HG03066 (cell line): ENCODE results near the gene RAMP3.

Experiments
- ATAC-seq: cut with Tn5 transposase; IDR thresholded peaks from one replicate; pipeline ENCODE4 v1.9.1; 2021; ENCODE audit warnings: low read depth; ENCODE audit not compliant: unreplicated experiment

Gene RAMP3

DNA sequence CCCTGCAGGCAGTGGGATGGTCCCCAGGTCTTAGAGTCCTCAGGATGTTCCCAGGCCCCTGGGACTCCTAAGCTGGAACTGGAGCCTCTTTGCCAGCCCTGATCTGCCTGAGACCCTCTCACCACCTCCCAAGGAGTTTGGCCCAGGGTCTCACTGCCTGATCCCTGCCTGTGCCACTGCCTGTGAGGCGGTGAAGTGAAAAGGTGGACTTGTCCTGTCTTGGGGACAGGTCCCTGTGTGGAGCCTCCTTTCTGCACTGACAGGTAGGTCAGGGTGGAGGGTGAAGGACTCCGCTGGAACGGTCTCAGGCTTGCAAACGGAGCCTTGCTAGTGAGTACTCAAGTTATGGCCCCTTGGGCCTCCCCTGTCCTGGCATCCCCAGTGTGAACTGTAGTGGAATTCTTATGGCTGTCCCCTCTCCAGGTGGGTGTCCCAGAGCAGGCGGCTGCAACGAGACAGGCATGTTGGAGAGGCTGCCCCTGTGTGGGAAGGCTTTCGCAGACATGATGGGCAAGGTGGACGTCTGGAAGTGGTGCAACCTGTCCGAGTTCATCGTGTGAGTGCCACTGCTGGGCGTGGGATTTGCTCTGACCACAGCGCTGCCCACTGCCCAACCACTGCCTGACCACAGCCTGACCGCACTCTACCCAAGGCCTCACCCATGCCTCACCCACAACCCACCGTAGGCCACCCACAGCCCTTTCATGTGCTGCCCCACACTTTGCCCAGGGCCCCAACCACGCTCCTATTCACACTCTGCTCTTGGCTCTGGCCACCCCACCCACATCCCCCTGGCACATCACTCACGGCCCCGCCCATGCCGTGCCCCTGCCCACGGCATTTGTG lies 19.5 kb downstream of the RAMP3 start:
- ATAC-seq = no peak

DNA sequence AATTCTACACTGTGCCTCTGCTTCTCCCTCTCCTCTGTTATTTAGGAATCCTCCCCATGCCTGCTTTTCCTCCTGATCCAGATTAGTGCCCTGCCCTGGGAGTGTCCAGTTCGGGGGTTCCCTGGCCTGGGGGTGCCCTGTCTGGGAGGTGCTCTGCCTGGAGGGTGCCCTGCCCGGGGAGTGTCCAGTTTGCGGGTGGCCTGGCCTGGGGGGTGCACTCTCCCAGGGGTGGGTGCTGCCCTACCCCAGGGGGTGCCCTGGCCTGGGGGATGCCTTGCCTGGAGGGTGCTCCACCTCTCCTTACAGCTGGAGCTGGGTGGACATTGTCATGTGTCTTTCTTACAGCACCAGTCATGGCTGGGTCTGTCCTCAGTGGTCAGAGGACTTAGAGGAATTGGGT lies 20.2 kb downstream of the RAMP3 start:
- ATAC-seq = no peak

DNA sequence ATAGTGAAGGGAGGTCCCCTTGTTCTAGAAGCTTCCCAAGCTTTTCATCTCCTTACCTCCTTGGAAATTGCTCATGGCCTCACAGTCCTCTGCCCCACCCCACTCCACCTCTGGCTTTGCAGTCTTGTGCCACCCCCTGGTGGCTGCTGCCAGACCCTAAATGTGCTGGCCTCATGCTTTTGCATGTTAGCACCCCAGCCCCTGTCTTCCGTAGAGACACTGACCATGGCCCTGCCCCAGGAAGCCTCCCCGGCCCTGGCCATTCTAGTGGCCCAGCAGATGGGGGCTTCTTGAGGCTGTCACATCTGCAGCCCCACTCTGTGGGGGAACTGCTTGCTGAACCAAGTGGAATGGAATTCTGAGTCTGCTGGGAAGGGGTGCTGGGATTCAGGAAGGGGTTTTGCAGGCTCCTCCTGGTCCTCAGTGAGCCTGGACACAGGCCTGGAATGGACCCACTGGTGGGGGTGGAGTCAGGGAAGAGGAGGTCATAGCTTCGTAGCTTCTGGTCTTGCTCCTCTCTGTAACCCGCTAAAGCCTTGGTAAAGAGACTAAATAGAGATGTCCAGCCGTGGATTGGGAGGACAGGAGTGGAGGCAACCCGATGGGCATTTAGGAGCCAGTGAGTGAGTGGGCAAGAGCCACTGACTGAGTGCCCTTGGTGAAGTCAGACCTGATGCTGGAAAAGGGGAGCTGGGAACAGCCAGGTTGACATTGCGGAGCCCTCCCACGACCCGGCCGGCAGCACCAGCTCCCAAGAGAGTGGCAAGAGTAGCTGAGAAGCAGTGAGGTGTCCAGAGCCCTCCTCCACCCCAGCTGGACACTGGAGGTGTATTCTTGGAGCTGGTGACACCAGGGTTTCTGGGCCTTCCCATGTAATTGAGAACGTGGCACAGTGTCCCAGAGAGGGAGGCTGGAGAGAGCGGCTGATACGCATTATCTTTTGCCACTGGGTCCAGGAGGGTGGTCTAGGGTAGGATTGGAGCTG lies 20.9 kb downstream of the RAMP3 start:
- no peak for ATAC-seq

- no peak for ATAC-seq
Measured at GRCh38 chr7:45179666-45180065, 22.1 kb downstream of the RAMP3 start.

GRCh38 chr7:45180084-45180986 lies 22.7 kb downstream of the RAMP3 start:
- ATAC-seq = no peak

GRCh38 chr7:45181286-45181960 lies 23.8 kb downstream of the RAMP3 start:
- ATAC-seq = no peak

- no peak for ATAC-seq
Measured at GRCh38 chr7:45181991-45182855, 24.6 kb downstream of the RAMP3 start.

- no peak for ATAC-seq
Measured at GRCh38 chr7:45182856-45183710, 25.5 kb downstream of the RAMP3 start.

GRCh38 chr7:45183711-45184210 lies 26.2 kb downstream of the RAMP3 start:
- ATAC-seq = no peak

GRCh38 chr7:45184326-45185027 lies 26.9 kb downstream of the RAMP3 start:
- ATAC-seq = no peak

- no peak for ATAC-seq
Measured at GRCh38 chr7:45185028-45185863, 27.7 kb downstream of the RAMP3 start.

GRCh38 chr7:45185864-45186250 lies 28.3 kb downstream of the RAMP3 start:
- no peak for ATAC-seq

DNA sequence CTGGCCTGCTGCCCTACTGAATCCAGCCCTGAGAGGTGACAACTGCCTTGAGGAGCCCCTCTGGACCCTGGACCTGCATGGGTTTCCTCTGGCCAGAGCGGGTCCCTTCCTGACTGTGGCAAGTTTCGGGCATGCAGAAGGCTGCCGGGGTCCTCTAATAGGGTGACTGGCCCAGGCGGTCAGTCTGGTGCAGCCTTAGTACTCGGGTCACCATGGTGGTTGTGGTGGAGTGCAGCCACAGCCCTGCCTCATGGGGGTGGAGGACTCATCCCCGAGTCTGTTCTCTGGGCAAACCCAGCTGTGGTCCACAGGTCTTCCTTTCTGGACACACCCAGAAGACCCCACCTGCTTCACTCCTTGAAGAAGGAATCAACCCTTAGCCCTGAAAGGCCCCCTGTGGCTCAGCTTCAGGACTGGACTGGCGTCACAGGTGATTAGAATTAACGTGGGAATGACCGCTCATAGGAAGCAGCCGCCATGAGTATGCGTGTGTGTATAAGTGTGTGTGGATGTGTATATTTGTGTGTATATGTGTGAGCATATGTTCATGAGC lies 28.7 kb downstream of the RAMP3 start:
- ATAC-seq = no peak

- no peak for ATAC-seq
Measured at GRCh38 chr7:45187089-45187945, 29.7 kb downstream of the RAMP3 start.

DNA sequence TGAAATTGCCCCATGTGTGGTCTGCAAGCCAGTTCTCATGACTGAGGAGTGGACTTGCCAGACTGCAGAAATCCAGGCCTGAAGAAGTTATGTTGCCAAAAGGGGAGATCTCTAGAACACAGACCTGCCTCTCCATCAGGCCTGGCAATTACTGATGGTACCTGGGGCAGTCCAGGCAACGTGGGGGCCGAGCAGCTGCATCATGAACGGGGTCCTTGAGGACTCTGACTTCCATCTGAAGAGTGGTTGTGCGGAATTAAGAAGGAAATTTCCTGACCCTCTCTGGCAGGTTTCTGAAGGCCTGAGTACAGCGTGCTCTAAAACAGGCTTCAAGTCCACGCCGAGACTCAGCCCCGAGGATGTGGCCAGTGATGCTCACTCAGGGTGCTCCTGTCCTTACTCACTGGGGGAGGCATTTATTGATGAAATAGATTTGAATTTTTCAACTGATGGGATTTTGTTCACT lies 30.4 kb downstream of the RAMP3 start:
- ATAC-seq = no peak
